ENCODE results near the gene FREY1.

Gene FREY1

GRCh38 chr11:45906965-45907611 is at the start of gene FREY1:
FREY1 (minus strand) TSS chr11:45907271; CDS start chr11:45907245, 26 bp downstream.
- TF ChIP-seq CTCF (IDR thresholded peaks at IDR 0.05), result no peak

- TF ChIP-seq CTCF (IDR thresholded peaks at IDR 0.05), result no peak
Measured at GRCh38 chr11:45949992-45950407, 42.9 kb upstream of the FREY1 start.

- TF ChIP-seq CTCF (IDR thresholded peaks at IDR 0.05), result no peak
Measured at GRCh38 chr11:45948356-45948755, 41.3 kb upstream of the FREY1 start.

- no peak for TF ChIP-seq CTCF (IDR thresholded peaks at IDR 0.05)
Measured at GRCh38 chr11:45947885-45948284, 40.8 kb upstream of the FREY1 start.

- no peak for TF ChIP-seq CTCF (IDR thresholded peaks at IDR 0.05)
Measured at GRCh38 chr11:45945397-45945999, 38.4 kb upstream of the FREY1 start.

GRCh38 chr11:45942381-45942780 is 35.3 kb upstream of the FREY1 start:
- no peak for TF ChIP-seq CTCF (IDR thresholded peaks at IDR 0.05)

GRCh38 chr11:45941285-45941684 is 34.2 kb upstream of the FREY1 start:
- no peak for TF ChIP-seq CTCF (IDR thresholded peaks at IDR 0.05)

Measured in LNCAP (cell line).